ENCODE data around the gene BAIAP2. TPM values are rescaled to one million over a fixed set of nuclear protein-coding genes. Genes with fewer than 3 reads are reported as not detected.

BAIAP2 gene
- total RNA-seq, 2 donors from 2014 or later, result 8.0 to 11.5 TPM

GRCh38 chr17:81085420-81085911 lies 50.5 kb downstream of the BAIAP2 start:
- H3K9me3 ChIP-seq, result no peaks in the 10 kb centered on the region
- peak overlapping the region in 2 of 4 donors; percentile 56 to 67 for H3K27ac ChIP-seq
- TF ChIP-seq, protein P1, sequence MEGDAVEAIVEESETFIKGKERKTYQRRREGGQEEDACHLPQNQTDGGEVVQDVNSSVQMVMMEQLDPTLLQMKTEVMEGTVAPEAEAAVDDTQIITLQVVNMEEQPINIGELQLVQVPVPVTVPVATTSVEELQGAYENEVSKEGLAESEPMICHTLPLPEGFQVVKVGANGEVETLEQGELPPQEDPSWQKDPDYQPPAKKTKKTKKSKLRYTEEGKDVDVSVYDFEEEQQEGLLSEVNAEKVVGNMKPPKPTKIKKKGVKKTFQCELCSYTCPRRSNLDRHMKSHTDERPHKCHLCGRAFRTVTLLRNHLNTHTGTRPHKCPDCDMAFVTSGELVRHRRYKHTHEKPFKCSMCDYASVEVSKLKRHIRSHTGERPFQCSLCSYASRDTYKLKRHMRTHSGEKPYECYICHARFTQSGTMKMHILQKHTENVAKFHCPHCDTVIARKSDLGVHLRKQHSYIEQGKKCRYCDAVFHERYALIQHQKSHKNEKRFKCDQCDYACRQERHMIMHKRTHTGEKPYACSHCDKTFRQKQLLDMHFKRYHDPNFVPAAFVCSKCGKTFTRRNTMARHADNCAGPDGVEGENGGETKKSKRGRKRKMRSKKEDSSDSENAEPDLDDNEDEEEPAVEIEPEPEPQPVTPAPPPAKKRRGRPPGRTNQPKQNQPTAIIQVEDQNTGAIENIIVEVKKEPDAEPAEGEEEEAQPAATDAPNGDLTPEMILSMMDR (IDR thresholded peaks at IDR 0.05), result no peak
- TF ChIP-seq POLR2A (IDR thresholded peaks at IDR 0.05), result no peak
- DNase-seq (peak in 1 of 4 donors; percentile 40), ATAC-seq (no peak)
- H3K27me3 ChIP-seq, result no peaks in the 10 kb centered on the region
- 83 to 87% methylated on average over 7 to 19 of the region's 20 CpGs for WGBS, 2 donors
- peaks cover 28% of the 10 kb centered on the region for H3K4me1 ChIP-seq
- H3K36me3 ChIP-seq (replicated peaks in 1 of 2; ENCODE audit: insufficient read depth in 1 of 2, low read depth in 2 of 2), result no peaks in the 10 kb centered on the region
- intact Hi-C loops (cut with DNase I), result no loop called here
- H3K4me3 ChIP-seq, result no peak overlapping the region

DNA sequence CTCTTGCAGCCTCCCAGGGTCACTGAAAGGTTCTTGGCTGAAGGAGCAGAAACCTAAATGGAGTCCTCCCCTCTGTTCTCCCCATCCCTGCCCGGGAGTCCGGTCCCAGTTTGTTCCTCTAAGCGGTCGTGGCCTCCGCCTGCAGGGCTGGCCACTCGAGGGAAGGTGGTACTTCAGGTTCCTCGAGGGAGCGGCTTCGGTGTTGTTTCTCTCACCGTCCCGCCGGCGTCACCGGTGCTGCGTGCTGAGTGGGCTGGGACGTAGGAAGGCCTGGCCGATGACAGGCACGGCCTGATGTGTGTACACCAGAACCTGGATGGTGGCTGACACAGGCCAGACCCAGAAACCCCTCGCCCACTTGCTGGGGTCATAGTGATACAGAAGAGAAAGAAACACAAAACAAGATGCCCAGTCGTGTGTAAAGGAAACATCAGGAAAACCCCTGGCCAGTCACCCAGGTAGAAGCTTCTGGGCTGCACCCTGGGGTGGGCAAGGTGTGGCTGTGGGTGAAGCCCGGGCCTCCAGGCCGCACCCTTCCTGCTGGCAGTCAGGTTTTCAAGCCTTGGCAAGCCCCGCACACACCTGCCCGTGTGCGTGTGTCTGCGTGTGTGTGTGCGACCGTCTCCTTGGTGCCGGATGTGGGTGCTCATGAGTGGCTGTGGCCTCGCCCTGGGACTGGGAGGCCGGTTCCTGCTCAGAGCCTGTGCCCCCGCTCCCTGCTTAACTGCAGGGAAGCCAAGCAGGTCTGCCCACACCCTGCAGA lies 52.0 kb downstream of the BAIAP2 start:
- Histone ChIP-seq H3K4me3 (no peak overlapping the region), H3K27me3 (no peaks in the 10 kb centered on the region), H3K27ac (no peak overlapping the region), H3K9me3 (no peaks in the 10 kb centered on the region), H3K36me3 (replicated peaks in 1 of 2; ENCODE audit: insufficient read depth in 1 of 2, low read depth in 2 of 2) (no peaks in the 10 kb centered on the region), H3K4me1 (peaks cover 28% of the 10 kb centered on the region)
- TF ChIP-seq POLR2A (IDR thresholded peaks at IDR 0.05), result no peak
- TF ChIP-seq, protein P1 (IDR thresholded peaks at IDR 0.05), result no peak
- ATAC-seq (no peak), DNase-seq (no peak)
- intact Hi-C loops (cut with DNase I), result no loop called here
- WGBS, 2 donors, result 90 to 91% methylated on average over 16 to 32 of the region's 32 CpGs

DNA sequence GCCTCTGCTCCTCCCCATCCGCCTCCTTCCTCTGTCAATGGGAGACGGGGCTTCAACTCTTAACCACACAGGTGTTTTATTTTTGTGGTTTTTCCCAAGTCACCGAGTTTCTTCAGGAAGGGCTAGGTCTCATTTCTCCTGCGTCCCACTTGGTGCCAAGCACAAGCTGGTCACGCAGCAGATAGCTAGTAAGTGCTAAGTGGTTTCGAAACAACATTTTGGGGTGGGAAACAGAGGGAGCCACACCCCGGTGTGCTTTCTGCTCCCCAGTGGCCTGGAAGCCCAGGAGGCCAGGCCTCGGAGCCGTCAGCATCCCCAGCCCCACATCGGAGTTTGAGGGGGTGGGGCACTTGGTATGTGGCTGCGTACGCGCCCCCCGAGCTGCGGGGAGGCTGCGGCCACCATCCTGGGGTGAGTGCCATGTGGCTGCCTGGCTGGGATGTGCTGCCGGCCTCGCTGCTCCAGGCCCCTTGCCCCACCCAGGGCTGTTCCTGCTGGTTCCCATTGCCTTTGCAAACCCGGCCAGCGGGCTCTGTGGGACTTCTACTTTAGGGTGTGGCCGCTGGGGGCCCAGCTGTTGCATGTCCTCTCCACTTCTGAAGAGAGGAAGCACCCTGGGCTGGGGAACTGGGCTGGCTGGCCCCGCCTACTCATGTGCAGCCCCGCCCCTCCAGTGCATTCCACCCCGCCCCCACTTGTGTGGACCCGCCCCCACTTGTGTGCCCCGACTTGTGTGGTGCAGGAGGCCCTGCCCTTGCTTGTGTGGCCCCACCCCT lies 55.6 kb downstream of the BAIAP2 start:
- H3K27me3 ChIP-seq, result no peaks in the 10 kb centered on the region
- H3K9me3 ChIP-seq, result no peaks in the 10 kb centered on the region
- H3K36me3 ChIP-seq (replicated peaks in 1 of 2; ENCODE audit: insufficient read depth in 1 of 2, low read depth in 2 of 2), result no peaks in the 10 kb centered on the region
- ATAC-seq (no peak), DNase-seq (peak in 2 of 4 donors; percentile 25 to 55)
- H3K4me3 ChIP-seq, result no peak overlapping the region
- H3K27ac ChIP-seq, result no peak overlapping the region
- 80 to 88% methylated on average over 8 to 25 of the region's 26 CpGs for WGBS, 2 donors
- H3K4me1 ChIP-seq, result peaks cover 11% of the 10 kb centered on the region
- TF ChIP-seq POLR2A (IDR thresholded peaks at IDR 0.05), result no peak
- TF ChIP-seq, protein P1 (IDR thresholded peaks at IDR 0.05), result no peak
- intact Hi-C loops (cut with DNase I), result no loop called here

DNA sequence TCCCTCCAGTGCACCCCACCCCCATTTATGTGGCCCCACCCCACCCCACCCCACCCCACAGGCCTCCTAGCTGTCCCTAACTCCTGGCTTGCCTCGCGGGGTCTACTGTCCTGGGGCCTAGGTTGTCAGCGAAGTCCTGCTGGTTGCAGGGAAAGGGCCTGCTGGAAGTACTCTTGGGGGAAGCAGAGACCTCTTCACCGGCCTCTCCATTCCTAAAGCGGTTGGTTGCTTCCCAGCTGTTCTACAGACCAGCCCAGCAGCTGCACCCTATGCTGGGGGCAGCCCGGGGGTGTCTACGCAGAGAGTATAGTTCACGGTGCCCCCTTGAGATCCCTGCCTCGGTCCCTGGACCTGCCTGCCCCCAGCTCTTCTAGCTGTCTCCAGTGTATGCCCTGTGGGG lies 56.2 kb downstream of the BAIAP2 start:
- TF ChIP-seq, protein P1 (IDR thresholded peaks at IDR 0.05), result no peak
- no peak for TF ChIP-seq POLR2A (IDR thresholded peaks at IDR 0.05)
- no peak for DNase-seq
- Histone ChIP-seq H3K9me3 (no peaks in the 10 kb centered on the region), H3K4me1 (peaks cover 11% of the 10 kb centered on the region), H3K27ac (no peak overlapping the region), H3K27me3 (no peaks in the 10 kb centered on the region), H3K36me3 (replicated peaks in 1 of 2; ENCODE audit: insufficient read depth in 1 of 2, low read depth in 2 of 2) (no peaks in the 10 kb centered on the region), H3K4me3 (no peak overlapping the region)
- intact Hi-C loops (cut with DNase I), result no loop called here
- no peak for ATAC-seq
- 82 to 83% methylated on average over 5 to 9 of the region's 9 CpGs for WGBS, 2 donors
